Immature natural killer cell (primary cell): ENCODE data around the gene NUDT3. TPM values are rescaled to one million over a fixed set of nuclear protein-coding genes. Genes with fewer than 3 reads are reported as not detected.
"Not testable (repeated sequence)": the region's sequence is repeated elsewhere in the genome, so short reads cannot be mapped to it uniquely, and the experiment has no call there.

Experiments
- DNase-seq, 3 donors: peaks; one replicate each; pipeline ENCODE4 v3.0.0; 2022; ENCODE audit warnings: mixed read lengths in 1 of 3
- H3K27ac Mint-ChIP-seq, 6 donors: one replicate each; pipeline ENCODE4 v1.8.0; 2020; ENCODE audit warnings: mixed read lengths in 6 of 6, mild to moderate bottlenecking in 5 of 6, inconsistent platforms in 4 of 6, moderate library complexity in 3 of 6
- H3K27me3 Mint-ChIP-seq, 3 donors: one replicate each; pipeline ENCODE4 v1.8.0; 2020 to 2021; ENCODE audit warnings: low read depth in 3 of 3, mild to moderate bottlenecking in 3 of 3, mixed read lengths in 3 of 3, moderate library complexity in 3 of 3, inconsistent platforms in 1 of 3
- H3K36me3 Mint-ChIP-seq, 3 donors: one replicate each; pipeline ENCODE4 v1.8.0; 2020; ENCODE audit warnings: mixed read lengths in 3 of 3, inconsistent platforms in 2 of 3, mild to moderate bottlenecking in 2 of 3
- H3K4me1 Mint-ChIP-seq, 2 donors: one replicate each; pipeline ENCODE4 v1.8.0; 2020; ENCODE audit warnings: inconsistent platforms in 2 of 2, mild to moderate bottlenecking in 2 of 2, mixed read lengths in 2 of 2, moderate library complexity in 1 of 2
- H3K4me3 Mint-ChIP-seq, 5 donors: one replicate each; pipeline ENCODE4 v1.8.0; 2020; ENCODE audit warnings: mild to moderate bottlenecking in 5 of 5, mixed read lengths in 5 of 5, inconsistent platforms in 3 of 5, moderate library complexity in 3 of 5
- H3K9me3 Mint-ChIP-seq, 6 donors: one replicate each; pipeline ENCODE4 v1.8.0; 2020; ENCODE audit warnings: mild to moderate bottlenecking in 6 of 6, mixed read lengths in 6 of 6, inconsistent platforms in 4 of 6, moderate library complexity in 3 of 6
- polyA plus RNA-seq, 3 donors: library from polyadenylated mRNA; unstranded; fragments of 300-500 nt; fragmentation: Illumina TruSeq; gene quantifications; one replicate each; pipeline ENCODE4 v1.2.3, GENCODE V29; 2021

Gene NUDT3
- polyA plus RNA-seq, 3 donors from 2014 or later, result 5.0 to 10.3 (median 8.3) TPM

DNA sequence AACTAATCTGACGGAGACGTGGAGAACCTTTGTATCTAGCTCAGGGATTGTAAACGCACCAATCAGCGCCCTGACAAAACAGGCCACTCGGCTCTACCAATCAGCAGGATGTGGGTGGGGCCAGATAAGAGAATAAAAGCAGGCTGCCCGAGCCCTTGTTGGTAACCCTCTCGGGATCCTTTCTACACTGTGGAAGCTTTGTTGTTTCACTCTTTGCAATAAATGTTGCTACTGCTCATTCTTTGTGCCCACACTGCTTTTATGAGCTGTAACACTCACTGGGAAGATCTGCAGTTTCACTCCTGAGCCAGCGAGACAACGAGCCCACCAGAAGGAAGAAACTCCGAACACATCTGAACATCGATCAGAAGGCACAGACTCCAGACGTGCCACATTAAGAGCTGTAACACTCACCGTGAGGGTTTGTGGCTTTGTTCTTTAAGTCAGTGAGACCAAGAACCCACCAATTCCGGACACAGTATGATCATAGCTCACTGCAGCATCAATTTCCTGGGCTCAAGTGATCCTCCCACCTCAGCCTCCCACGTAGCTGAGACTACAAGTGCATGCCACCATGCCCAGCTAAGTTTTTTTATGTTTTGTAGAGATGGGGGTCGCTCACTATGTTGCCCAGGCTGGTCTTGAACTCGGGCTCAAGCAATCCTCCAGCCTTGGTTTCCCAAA, 122.7 kb downstream of the NUDT3 start:
- not testable (repeated sequence) for H3K27me3 Mint-ChIP-seq, H3K36me3 Mint-ChIP-seq, DNase-seq, H3K9me3 Mint-ChIP-seq
- Mint-ChIP-seq H3K27ac (peak overlapping the region in 3 of 6 donors; percentile 83 to 93 (median 85)), H3K4me1 (peaks cover 7 to 10% of the 10 kb centered on the region in 2 donors), H3K4me3 (peak overlapping the region in 3 of 5 donors; percentile 29 to 83 (median 62))

DNA sequence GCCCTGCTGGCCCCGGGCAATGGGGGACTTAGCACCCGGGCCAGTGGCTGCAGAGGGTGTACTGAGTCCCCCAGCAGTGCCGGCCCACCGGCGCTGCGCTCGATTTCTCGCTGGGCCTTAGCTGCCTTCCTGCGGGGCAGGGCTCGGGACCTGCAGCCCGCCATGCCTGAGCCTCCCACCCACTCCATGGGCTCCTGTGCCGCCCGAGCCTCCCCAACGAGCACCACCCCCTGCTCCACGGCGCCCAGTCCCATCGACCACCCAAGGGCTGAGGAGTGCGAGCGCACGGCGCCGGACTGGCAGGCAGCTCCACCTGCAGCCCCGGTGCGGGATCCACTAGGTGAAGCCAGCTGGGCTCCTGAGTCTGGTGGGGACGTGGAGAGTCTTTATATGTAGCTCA, 123.3 kb downstream of the NUDT3 start:
- not testable (repeated sequence) for H3K9me3 Mint-ChIP-seq, DNase-seq, H3K36me3 Mint-ChIP-seq, H3K27me3 Mint-ChIP-seq, H3K27ac Mint-ChIP-seq, H3K4me3 Mint-ChIP-seq
- H3K4me1 Mint-ChIP-seq, result peaks cover 7 to 10% of the 10 kb centered on the region in 2 donors

DNA sequence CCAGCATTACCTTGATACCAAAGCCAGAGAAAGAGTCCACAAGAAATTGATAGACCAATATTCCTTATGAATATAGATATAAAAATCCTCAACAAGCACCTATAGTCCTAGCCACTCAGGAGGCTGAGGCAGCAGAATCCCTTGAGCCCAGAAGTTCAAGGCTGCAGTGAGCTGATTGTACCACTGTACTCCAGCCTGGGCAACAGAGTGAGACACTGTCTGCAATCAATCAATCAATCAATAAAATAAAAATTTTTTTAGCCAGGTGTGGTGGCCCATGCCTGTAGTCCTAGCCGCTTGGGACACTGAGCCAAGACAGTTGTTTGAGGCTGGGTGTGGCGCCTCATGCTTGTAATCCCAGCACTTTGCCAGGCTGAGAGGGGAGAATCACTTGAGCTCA, 124.7 kb downstream of the NUDT3 start:
- peaks cover 0 to 2% (median 0%) of the 10 kb centered on the region in 3 donors for H3K27me3 Mint-ChIP-seq
- no peak overlapping the region for H3K27ac Mint-ChIP-seq
- no peak for DNase-seq
- no peak overlapping the region for H3K4me3 Mint-ChIP-seq
- H3K4me1 Mint-ChIP-seq, result peaks cover 7 to 10% of the 10 kb centered on the region in 2 donors
- peaks cover 0 to 2% (median 0%) of the 10 kb centered on the region in 6 donors for H3K9me3 Mint-ChIP-seq
- H3K36me3 Mint-ChIP-seq, result peaks cover 0 to 6% (median 4%) of the 10 kb centered on the region in 3 donors

DNA sequence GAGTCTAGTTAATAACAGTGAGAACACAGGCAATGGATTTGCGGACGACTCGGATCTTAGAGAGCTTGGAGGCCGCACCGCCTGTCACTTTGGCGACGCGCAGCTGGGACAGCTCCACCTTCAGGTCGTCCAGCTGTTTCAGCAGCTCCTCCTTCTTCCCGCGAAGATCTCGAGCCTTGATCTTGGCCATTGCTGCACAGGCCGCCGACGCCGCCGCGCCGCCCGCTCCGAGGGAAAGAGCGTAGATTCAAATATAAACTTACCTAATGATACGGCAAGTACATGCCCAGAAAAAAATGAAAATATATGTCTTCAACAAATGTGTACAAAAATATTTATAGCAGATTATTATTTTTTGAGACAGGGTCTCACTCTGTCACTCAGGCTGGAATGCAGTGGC, 129.0 kb downstream of the NUDT3 start:
- not testable (repeated sequence) for H3K4me1 Mint-ChIP-seq, H3K4me3 Mint-ChIP-seq, H3K9me3 Mint-ChIP-seq, H3K36me3 Mint-ChIP-seq, DNase-seq, H3K27ac Mint-ChIP-seq, H3K27me3 Mint-ChIP-seq

DNA sequence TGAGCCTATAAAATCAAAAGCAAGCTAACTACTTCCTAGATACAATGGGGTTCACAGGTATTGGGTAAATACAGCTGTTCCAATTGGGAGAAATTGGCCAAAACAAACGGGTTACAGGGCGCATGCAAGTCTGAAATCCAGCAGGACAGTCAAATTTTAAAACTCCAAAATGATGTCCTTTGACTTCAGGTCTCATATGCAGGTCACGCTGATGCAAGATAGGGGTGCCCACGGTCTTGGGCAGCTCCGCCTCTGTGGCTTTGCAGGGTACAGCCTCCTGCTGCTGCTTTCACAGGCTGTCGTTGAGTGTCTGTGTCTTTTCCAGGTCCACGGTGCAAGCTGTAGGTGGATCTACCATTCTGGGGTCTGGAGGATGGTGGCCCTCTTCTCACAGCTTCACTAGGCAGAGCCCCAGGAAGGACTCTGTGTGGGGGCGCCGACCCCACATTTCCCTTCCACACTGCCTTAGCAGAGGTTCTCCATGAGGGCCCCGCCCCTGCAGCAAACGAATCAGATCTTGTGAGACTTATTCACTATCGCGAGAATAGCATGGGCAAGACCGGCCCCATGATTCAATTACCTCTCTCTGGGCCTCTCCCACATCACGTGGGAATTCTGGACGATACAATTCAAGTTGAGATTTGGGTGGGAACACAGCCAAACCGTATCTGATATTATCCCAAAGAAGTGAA, 131.7 kb downstream of the NUDT3 start:
- Mint-ChIP-seq H3K4me1 (no peaks in the 10 kb centered on the region), H3K27ac (no peak overlapping the region), H3K9me3 (peaks cover 0 to 2% (median 0%) of the 10 kb centered on the region in 6 donors), H3K27me3 (peaks cover 0 to 2% (median 0%) of the 10 kb centered on the region in 3 donors), H3K4me3 (no peak overlapping the region), H3K36me3 (peaks cover 0 to 7% (median 4%) of the 10 kb centered on the region in 3 donors)
- no peak for DNase-seq

DNA sequence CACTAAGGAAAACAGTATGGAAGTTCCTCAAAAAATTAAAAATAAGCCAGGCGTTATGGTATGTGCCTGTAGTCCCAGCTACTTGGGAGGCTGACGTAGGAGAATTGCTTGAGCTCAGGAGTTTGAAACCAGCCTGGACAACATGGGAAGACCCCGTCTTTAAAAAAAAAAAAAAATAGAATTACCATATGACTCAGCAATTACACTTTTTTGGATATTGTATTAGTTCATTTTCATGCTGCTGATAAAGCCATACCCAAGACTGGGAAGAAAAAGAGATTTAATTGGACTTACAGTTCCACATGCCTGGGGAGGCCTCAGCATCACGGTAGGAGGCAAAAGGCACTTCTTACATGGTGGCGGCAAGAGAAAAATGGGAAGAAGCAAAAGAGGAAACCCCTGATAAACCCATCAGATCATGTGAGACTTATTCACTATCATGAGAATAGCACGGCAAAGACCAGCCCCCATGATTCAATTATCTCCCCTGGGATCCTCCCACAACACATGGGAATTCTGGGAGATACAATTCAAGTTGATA, 132.9 kb downstream of the NUDT3 start:
- Mint-ChIP-seq H3K4me1 (no peaks in the 10 kb centered on the region), H3K27ac (no peak overlapping the region)

DNA sequence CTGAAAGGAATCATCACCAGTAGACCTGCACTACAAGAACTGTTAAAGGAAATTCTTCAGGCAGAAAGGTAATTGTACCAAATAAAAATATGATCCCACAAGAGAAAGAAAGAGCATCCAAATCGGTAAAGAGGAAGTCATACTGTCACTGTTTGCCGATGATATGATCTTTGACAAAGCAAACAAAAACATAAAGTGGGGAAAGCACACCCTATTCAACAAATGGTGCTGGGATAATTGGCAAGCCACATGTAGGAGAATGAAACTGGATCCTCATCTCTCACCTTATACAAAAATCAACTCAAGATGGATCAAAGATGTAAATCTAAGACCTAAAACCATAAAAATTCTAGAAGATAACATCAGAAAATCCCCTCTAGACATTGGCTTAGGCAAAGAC, 140.1 kb downstream of the NUDT3 start:
- H3K36me3 Mint-ChIP-seq, H3K4me3 Mint-ChIP-seq, H3K27ac Mint-ChIP-seq, H3K27me3 Mint-ChIP-seq, DNase-seq, H3K9me3 Mint-ChIP-seq: not testable (repeated sequence)
- H3K4me1 Mint-ChIP-seq, result peaks cover 10 to 17% of the 10 kb centered on the region in 2 donors

More for the DNA sequence above, 132.9 kb downstream of the NUDT3 start:
- Mint-ChIP-seq H3K27me3 (no peaks in the 10 kb centered on the region), H3K9me3 (peaks cover 0 to 2% (median 0%) of the 10 kb centered on the region in 6 donors), H3K36me3 (peaks cover 0 to 7% (median 4%) of the 10 kb centered on the region in 3 donors), H3K4me3 (no peak overlapping the region)
- no peak for DNase-seq

DNA sequence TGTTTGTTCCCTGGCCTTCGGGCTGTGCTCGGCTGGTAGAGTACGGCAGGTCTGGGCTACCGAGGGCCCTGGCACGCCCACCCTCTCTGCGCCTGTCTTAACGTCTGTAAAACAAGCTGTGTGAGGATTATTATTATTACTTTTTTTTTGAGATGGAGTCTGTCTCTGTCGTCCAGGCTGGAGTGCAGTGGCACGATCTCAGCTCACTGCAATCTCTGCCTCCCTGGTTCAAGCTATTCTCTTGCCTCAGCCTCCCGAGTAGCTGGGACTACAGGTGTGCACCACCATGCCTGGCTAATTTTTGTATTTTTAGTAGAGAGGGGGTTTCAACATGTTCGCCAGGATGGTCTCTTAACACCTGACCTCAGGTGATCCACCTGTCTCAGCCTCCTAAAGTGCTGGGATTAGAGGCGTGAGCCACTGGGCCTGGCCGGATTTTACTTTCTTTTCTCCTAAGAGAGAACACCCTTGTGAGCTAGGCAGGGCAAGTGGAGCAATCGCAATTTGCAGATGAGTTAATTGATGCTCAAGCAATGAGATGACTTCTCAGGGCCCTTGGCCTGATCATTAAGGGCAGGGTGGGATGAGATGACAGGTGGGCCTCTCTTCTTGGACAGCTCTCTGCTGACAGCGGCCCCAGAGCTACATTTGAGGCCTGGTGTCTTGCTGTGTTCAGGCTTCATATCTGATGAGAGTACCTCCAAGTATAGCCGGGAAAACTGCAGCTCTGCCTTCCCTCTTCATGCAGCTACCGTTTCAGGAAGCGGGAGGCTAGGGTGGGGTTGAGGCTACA, 142.8 kb downstream of the NUDT3 start:
- Mint-ChIP-seq H3K9me3 (no peaks in the 10 kb centered on the region), H3K36me3 (no peaks in the 10 kb centered on the region), H3K27ac (peak overlapping the region; percentile 89 to 98 (median 94)), H3K27me3 (peaks cover 2 to 8% (median 6%) of the 10 kb centered on the region in 3 donors), H3K4me3 (peak overlapping the region; percentile 91 to 96 (median 94)), H3K4me1 (peaks cover 10 to 21% of the 10 kb centered on the region in 2 donors)
- no peak for DNase-seq

DNA sequence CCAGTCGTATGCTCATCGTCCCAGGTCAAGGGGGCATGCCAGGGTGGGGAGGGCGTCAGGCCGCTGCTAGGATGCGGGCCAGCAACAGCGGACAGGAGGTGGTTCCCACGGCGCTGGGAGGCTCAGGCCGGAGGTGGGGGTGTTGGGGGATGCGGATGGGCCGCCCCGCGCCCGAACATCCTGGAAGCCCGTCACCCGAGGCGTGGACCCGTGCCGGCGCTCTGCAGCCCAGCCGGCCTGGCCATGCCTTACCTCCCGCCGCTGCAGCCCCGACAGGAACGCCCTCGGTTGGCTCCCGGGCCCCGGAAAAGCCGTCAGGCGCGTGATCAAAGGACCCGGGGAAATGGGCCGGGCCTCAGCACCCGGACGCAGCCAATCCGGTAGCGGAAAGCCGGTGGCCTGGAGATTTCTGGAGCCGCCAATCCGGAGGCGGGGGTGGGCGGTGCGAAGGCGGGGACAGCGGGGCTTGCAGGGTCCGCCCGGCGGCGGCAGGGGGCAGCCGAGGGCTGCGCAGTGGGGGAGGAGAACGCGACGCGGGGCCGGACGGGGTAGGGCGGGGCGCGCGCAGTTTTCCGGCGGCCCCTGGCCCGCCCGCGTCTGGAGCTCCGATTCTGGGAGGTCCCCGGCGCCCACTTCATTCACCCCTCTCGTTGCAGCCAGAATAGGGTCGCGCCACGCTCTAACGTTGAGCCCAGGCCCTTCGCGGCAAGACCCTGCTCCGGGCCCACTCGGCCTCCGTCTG, 143.6 kb downstream of the NUDT3 start, which contains the start of gene SMIM29:
Gene SMIM29, minus strand, starts transcription at position 280 of the 742 bp plus-strand sequence. CDS start 1,215 bp downstream, outside the sequence.
- peak; percentile 97 to 98 (median 97) for DNase-seq
- Mint-ChIP-seq H3K9me3 (no peaks in the 10 kb centered on the region), H3K27ac (peak within 1 kb of the TSS; percentile 92 to 98 (median 96)), H3K4me3 (peak within 1 kb of the TSS; percentile 91 to 96 (median 94)), H3K27me3 (peaks cover 2 to 8% (median 6%) of the 10 kb centered on the region in 3 donors), H3K36me3 (no peaks in the 10 kb centered on the region), H3K4me1 (peaks cover 10 to 21% of the 10 kb centered on the region in 2 donors)

DNA sequence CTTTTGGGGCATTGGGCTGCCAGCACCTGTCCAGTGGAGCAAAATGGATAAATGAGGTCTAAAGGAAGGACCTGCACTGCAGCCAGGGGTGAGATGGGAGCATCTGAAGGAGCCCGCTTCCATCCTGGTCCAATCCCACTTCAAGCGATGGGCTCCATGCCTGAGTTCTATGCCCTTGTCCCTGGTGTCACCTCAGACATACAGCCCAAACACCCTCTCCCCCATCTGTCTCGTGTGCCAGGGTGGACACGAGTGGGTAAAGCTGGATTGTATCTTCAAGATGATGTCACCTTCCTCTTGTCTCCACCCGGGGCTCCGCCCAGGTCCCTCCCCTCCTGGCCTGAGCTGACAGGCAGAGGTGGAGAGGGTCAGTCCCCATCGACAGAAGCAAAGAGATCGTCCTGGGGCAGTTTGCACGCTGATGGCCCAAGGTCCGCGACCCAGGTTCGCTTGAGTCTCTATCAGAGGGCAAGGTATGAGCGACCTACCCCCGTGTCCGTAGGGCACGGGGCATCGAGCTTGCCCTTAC, 144.2 kb downstream of the NUDT3 start:
- Mint-ChIP-seq H3K36me3 (no peaks in the 10 kb centered on the region), H3K9me3 (no peaks in the 10 kb centered on the region), H3K4me3 (peak overlapping the region; percentile 91 to 96 (median 94)), H3K27me3 (peaks cover 2 to 8% (median 6%) of the 10 kb centered on the region in 3 donors), H3K4me1 (peaks cover 12 to 24% of the 10 kb centered on the region in 2 donors), H3K27ac (peak overlapping the region; percentile 92 to 98 (median 96))
- DNase-seq, result peak in 2 of 3 donors; percentile 39

DNA sequence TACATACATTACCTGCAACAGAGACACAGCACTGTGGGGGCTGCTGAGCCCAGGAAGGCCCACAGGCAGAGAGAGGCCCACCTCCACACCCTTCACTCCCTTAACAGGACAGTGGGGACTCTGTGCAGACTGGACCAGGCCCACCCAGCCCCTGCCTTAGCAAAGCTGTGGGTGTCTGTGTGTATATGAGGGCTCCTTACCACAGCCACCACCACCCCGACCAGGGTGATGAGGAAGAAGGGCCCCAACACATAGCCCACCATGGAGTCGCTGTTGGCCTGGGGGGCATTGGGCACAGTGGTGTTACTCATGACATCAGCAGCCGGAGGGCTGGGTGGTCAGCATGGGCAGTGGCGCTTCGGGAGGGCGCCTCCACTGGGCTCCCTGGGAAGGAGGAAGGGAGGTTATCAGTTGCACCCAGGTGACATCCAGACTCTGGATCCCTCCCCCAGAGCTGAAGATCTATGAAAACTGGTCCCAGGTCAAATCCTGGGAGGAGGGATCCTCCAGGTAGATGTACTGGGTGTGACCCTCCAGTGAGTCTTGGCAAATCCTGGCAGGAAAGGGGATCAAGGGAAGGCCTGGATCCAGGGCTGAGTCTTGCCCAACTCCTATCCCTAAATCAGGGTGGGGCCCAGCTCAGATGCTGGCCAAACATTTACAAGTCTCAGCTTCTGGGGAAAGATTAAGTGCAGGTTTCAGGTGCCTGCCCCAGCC, 144.8 kb downstream of the NUDT3 start:
- peaks cover 0 to 3% (median 0%) of the 10 kb centered on the region in 3 donors for H3K36me3 Mint-ChIP-seq
- H3K9me3 Mint-ChIP-seq, result no peaks in the 10 kb centered on the region
- no peak for DNase-seq
- H3K4me3 Mint-ChIP-seq, result peak overlapping the region; percentile 91 to 96 (median 94)
- peaks cover 18 to 30% of the 10 kb centered on the region in 2 donors for H3K4me1 Mint-ChIP-seq
- peaks cover 2 to 8% (median 2%) of the 10 kb centered on the region in 3 donors for H3K27me3 Mint-ChIP-seq
- H3K27ac Mint-ChIP-seq, result peak overlapping the region; percentile 92 to 98 (median 96)
